ENCODE data around the gene PPTC7. TPM values are rescaled to one million over a fixed set of nuclear protein-coding genes. Genes with fewer than 3 reads are reported as not detected.
A peak's percentile ranks its signal among the peaks of the same experiment; 100 is the strongest.

The PPTC7 gene
- polyA plus RNA-seq, 2 donors = 4.7 to 9.4 TPM

DNA sequence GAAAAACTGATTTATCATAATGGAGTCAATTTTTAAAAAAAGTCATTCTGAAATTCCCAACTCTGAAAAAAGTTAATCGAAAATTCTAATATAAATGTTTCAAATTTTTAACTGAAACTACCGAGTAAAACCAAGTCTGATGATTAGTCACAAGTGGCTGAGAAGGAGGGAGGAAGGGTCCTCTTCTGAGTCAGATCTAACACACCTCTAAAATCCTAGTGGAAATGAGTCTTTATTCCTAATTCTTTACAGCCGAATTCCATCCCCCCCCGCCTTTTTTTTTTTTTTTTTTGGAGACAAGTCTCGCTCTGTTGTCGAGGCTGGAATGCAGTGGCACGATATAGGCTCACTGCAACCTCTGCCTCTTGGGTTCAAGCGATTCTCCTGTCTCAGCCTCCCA lies 43.1 kb downstream of the PPTC7 start:
- WGBS, 2 donors = 85 to 91% methylated on average over 8 of the region's 8 CpGs
- H3K36me3 ChIP-seq (ENCODE audit: control insufficient read depth in 2 of 2, insufficient read depth in 2 of 2, low read length in 1 of 2) = peaks cover 2 to 11% of the 10 kb centered on the region in 2 donors
- H3K4me1 ChIP-seq (ENCODE audit: control insufficient read depth in 2 of 2, insufficient read depth in 2 of 2, low read length in 1 of 2) = peaks cover 3 to 9% of the 10 kb centered on the region in 2 donors

DNA sequence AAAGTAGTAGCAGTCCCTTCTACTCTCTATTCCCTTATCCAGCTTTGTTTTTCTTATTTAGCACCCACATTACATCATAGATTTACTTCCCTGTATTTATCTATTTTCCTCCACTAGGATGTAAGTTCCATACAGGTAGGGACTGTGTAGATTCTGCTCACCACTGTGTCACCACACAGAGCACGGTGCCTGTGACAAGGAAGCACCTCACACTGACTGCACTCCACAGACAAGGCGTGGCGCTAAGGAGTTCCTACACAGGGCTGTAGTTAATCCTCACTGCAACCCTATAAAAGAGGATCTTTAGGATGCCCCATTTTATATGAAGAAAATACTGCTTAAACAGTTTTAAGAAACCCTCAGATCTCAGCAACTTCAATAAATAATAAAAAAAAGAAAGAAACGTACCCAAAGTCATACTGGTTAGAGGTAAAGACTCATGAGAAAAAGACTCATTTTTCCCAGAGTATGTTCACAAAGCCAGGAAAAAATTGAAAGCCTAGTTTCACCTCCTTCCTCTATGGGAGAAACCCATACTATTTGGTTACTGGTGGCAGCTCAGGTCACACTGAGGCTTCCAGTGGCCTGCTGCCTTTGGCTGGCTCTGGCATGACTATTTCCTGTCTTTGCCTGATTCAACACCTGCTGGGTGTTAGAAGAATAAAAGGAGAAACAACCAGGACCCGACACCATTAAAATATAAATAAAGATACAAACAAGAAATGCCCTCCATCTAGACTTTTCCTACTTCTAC lies 44.1 kb downstream of the PPTC7 start:
- Histone ChIP-seq H3K27me3 (ENCODE audit: control insufficient read depth in 1 of 2, insufficient read depth in 2 of 2, low read length in 2 of 2) (no peaks in the 10 kb centered on the region), H3K36me3 (ENCODE audit: control insufficient read depth in 2 of 2, insufficient read depth in 2 of 2, low read length in 1 of 2) (peaks cover 2 to 11% of the 10 kb centered on the region in 2 donors), H3K4me3 (ENCODE audit: low read depth in 1 of 2, low read length in 2 of 2) (no peak overlapping the region), H3K9me3 (ENCODE audit: control insufficient read depth in 2 of 2, insufficient read depth in 1 of 2, low read depth in 1 of 2, low read length in 1 of 2) (no peaks in the 10 kb centered on the region), H3K27ac (ENCODE audit: low read depth in 2 of 2, low read length in 1 of 2) (peak overlapping the region; percentile 76 to 90), H3K4me1 (ENCODE audit: control insufficient read depth in 2 of 2, insufficient read depth in 2 of 2, low read length in 1 of 2) (peaks cover 3 to 9% of the 10 kb centered on the region in 2 donors)
- 77 to 82% methylated on average over 5 of the region's 5 CpGs for WGBS, 2 donors

More for the DNA sequence above, 43.1 kb downstream of the PPTC7 start:
- Histone ChIP-seq H3K27me3 (ENCODE audit: control insufficient read depth in 1 of 2, insufficient read depth in 2 of 2, low read length in 2 of 2) (no peaks in the 10 kb centered on the region), H3K4me3 (ENCODE audit: low read depth in 1 of 2, low read length in 2 of 2) (no peak overlapping the region), H3K27ac (ENCODE audit: low read depth in 2 of 2, low read length in 1 of 2) (no peak overlapping the region), H3K9me3 (ENCODE audit: control insufficient read depth in 2 of 2, insufficient read depth in 1 of 2, low read depth in 1 of 2, low read length in 1 of 2) (no peaks in the 10 kb centered on the region)

DNA sequence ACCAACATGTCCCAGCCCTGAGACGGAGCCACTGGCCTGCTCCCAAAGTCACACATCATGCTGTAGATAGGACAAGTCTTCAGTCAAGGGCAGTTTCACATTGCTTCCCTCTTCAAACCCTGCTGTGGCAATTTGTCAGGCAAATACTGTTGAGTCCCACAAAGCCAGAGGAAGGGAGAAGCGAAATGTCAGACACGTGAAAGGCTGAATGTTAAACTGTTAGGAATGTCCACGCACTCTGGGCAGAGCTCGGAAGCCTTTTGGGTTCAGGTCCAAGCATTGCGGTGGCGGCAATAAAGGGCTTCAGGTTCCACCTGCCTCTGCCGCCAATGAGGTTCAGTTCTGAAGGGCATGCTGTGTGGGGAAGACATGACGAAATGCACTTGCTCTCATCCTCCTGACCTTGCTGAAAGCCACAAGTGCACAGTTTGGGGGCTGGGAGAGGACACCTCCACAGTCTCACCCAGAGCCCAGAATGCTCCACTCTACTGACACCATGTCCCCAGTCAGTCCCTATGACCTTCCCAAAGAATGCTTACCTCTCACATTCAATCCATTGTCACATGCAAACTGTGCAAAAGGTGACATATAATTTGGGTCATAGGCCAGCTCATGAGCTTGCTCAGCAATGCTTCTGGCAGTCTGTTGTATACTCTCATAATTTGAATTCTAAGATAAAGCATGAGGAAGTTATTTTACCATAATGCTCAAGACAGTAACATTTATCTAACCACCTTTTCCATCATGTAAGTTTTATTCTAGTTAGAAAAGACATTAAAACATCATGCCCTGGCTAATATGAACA lies 45.3 kb downstream of the PPTC7 start:
- Histone ChIP-seq H3K4me3 (ENCODE audit: low read depth in 1 of 2, low read length in 2 of 2) (no peak overlapping the region), H3K27ac (ENCODE audit: low read depth in 2 of 2, low read length in 1 of 2) (peak overlapping the region; percentile 88 to 90), H3K4me1 (ENCODE audit: control insufficient read depth in 2 of 2, insufficient read depth in 2 of 2, low read length in 1 of 2) (peaks cover 3 to 7% of the 10 kb centered on the region in 2 donors), H3K36me3 (ENCODE audit: control insufficient read depth in 2 of 2, insufficient read depth in 2 of 2, low read length in 1 of 2) (peaks cover 2 to 11% of the 10 kb centered on the region in 2 donors), H3K9me3 (ENCODE audit: control insufficient read depth in 2 of 2, insufficient read depth in 1 of 2, low read depth in 1 of 2, low read length in 1 of 2) (no peaks in the 10 kb centered on the region), H3K27me3 (ENCODE audit: control insufficient read depth in 1 of 2, insufficient read depth in 2 of 2, low read length in 2 of 2) (no peaks in the 10 kb centered on the region)
- 48 to 63% methylated on average over 9 of the region's 9 CpGs for WGBS, 2 donors

DNA sequence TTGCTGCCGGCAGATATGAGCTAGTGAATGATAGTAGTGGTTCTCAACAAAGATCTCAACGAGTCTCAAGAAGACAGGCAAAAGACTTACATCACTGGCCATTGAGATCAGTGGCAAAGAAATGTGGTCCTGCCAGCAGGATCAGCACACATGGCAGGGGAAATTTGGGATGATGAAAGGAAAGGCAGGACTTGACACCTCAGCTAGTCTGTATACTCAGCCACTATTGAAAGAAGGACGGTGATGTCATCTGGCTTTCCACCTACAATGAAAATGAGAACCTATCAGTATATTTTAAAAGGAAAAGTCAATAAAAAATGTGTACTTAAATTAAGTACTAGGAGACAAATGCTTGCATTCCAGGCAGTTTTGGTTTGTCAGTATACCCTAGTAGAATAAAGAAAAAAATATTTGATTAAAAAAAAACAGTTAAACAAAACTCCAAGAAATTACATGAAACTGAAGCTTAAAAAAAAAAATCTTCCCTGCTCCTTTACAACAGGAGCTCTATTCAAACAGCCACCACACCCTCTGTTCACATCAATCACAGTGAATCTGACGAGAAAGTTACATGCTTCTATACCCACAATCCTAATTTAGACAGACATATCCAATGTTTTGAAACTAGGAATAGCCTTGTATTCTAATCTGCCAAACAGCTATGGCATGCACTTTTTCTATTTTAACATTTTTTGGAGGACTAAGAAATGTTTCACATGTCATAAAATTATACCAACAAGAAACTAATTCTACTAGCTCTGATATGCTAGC lies 46.1 kb downstream of the PPTC7 start:
- no peaks in the 10 kb centered on the region for H3K9me3 ChIP-seq (ENCODE audit: control insufficient read depth in 2 of 2, insufficient read depth in 1 of 2, low read depth in 1 of 2, low read length in 1 of 2)
- no peaks in the 10 kb centered on the region for H3K27me3 ChIP-seq (ENCODE audit: control insufficient read depth in 1 of 2, insufficient read depth in 2 of 2, low read length in 2 of 2)
- 53 to 65% methylated on average over 4 of the region's 4 CpGs for WGBS, 2 donors
- H3K27ac ChIP-seq (ENCODE audit: low read depth in 2 of 2, low read length in 1 of 2) = peak overlapping the region; percentile 88 to 90
- peaks cover 3 to 9% of the 10 kb centered on the region in 2 donors for H3K4me1 ChIP-seq (ENCODE audit: control insufficient read depth in 2 of 2, insufficient read depth in 2 of 2, low read length in 1 of 2)
- no peak overlapping the region for H3K4me3 ChIP-seq (ENCODE audit: low read depth in 1 of 2, low read length in 2 of 2)
- peaks cover 2 to 11% of the 10 kb centered on the region in 2 donors for H3K36me3 ChIP-seq (ENCODE audit: control insufficient read depth in 2 of 2, insufficient read depth in 2 of 2, low read length in 1 of 2)

DNA sequence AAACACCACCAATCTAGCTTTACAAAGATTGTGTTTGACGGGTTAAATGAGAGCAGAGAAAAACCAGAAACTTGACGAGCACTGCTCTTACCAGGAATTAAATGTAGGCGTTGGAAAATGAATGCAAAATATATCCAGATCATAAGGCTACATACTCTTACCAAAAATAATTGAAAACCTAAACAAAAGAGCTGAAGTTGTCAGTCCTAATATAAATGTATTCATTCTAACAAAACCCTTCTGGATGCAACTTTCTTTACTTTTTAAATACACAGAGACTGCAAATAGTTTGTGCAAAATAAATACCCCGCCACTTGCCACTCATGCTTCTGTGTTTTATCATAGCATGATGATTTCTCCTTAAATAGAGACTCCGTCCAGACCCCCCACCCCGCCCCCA lies 48.3 kb downstream of the PPTC7 start:
- WGBS, 2 donors = 78 to 81% methylated on average over 6 of the region's 6 CpGs
- H3K4me1 ChIP-seq (ENCODE audit: control insufficient read depth in 2 of 2, insufficient read depth in 2 of 2, low read length in 1 of 2) = peaks cover 3 to 11% of the 10 kb centered on the region in 2 donors
- no peaks in the 10 kb centered on the region for H3K27me3 ChIP-seq (ENCODE audit: control insufficient read depth in 1 of 2, insufficient read depth in 2 of 2, low read length in 2 of 2)
- H3K4me3 ChIP-seq (ENCODE audit: low read depth in 1 of 2, low read length in 2 of 2) = no peak overlapping the region
- H3K36me3 ChIP-seq (ENCODE audit: control insufficient read depth in 2 of 2, insufficient read depth in 2 of 2, low read length in 1 of 2) = peaks cover 2 to 11% of the 10 kb centered on the region in 2 donors
- no peak overlapping the region for H3K27ac ChIP-seq (ENCODE audit: low read depth in 2 of 2, low read length in 1 of 2)
- no peaks in the 10 kb centered on the region for H3K9me3 ChIP-seq (ENCODE audit: control insufficient read depth in 2 of 2, insufficient read depth in 1 of 2, low read depth in 1 of 2, low read length in 1 of 2)

DNA sequence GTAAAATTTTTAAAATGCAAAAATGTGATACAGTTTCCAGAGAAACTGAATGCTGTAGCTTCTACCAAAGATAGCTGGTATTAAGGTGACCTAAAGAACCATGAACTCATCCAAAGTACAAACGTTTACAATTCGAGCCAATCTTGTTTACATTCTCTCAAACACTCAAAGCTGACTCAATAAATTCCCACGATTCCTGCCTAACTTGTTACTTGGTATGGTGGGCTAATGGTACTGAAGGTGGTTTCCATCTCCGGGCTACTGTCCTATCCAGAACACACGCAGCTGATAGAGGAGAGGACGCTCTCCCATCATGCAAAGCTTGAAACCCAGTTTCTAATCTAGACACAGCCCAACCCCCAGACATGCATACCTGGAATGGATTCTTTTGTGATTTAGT lies 49.5 kb downstream of the PPTC7 start:
- Histone ChIP-seq H3K36me3 (ENCODE audit: control insufficient read depth in 2 of 2, insufficient read depth in 2 of 2, low read length in 1 of 2) (peaks cover 2 to 11% of the 10 kb centered on the region in 2 donors), H3K27me3 (ENCODE audit: control insufficient read depth in 1 of 2, insufficient read depth in 2 of 2, low read length in 2 of 2) (no peaks in the 10 kb centered on the region), H3K9me3 (ENCODE audit: control insufficient read depth in 2 of 2, insufficient read depth in 1 of 2, low read depth in 1 of 2, low read length in 1 of 2) (no peaks in the 10 kb centered on the region), H3K4me1 (ENCODE audit: control insufficient read depth in 2 of 2, insufficient read depth in 2 of 2, low read length in 1 of 2) (peaks cover 2 to 11% of the 10 kb centered on the region in 2 donors), H3K4me3 (ENCODE audit: low read depth in 1 of 2, low read length in 2 of 2) (no peak overlapping the region), H3K27ac (ENCODE audit: low read depth in 2 of 2, low read length in 1 of 2) (no peak overlapping the region)
- 56 to 63% methylated on average over 6 of the region's 6 CpGs for WGBS, 2 donors

DNA sequence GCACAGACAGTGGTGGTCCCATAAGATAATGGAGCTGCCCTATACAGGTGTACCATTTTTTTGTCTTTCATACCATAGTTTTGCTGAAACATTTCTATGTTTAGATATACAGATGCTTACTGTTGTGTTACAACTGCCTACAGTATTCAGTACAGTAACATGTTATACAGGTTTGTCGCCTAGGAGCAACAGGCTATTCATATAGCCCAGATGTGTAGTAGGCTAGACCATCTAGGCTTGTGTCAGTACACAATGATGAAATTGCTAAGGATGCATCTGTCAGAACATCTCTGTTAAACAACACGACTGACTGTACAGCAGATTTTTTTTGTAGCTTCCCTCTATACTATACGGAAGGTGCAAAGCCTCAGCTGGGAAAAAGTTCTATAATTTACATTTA lies 50.5 kb downstream of the PPTC7 start:
- H3K9me3 ChIP-seq (ENCODE audit: control insufficient read depth in 2 of 2, insufficient read depth in 1 of 2, low read depth in 1 of 2, low read length in 1 of 2) = no peaks in the 10 kb centered on the region
- peaks cover 2 to 7% of the 10 kb centered on the region in 2 donors for H3K36me3 ChIP-seq (ENCODE audit: control insufficient read depth in 2 of 2, insufficient read depth in 2 of 2, low read length in 1 of 2)
- no peaks in the 10 kb centered on the region for H3K27me3 ChIP-seq (ENCODE audit: control insufficient read depth in 1 of 2, insufficient read depth in 2 of 2, low read length in 2 of 2)
- H3K4me1 ChIP-seq (ENCODE audit: control insufficient read depth in 2 of 2, insufficient read depth in 2 of 2, low read length in 1 of 2) = peaks cover 2 to 8% of the 10 kb centered on the region in 2 donors
- WGBS, 2 donors = 68 to 72% methylated on average over 3 of the region's 3 CpGs
- H3K27ac ChIP-seq (ENCODE audit: low read depth in 2 of 2, low read length in 1 of 2) = peak overlapping the region; percentile 60 to 69
- no peak overlapping the region for H3K4me3 ChIP-seq (ENCODE audit: low read depth in 1 of 2, low read length in 2 of 2)

DNA sequence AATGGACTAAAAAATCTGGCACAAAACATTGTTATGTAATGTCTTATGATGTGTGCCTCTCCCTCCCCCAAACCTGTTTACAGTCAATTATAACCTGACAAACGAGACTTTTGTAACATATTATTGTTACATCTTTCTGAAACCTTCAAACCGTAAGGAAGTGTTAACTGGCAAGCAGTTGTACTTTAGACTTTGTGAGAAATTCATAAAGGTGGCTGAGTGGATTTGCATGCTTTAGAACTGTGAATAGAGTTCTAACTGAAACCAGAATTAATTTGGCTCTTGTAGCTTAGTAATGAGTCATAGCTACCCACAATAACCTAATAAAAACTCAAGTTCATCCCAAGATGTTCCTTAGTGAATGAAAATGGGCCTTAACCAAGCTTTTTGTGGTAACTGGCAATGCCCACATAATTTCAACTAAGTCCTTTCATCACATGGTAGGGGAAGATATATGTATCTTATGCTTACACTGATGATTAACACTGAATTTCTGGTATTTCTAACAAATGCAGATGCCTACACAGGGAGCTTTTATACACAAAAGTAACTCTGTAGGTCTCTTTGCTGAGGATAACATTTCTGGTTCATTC lies 51.3 kb downstream of the PPTC7 start:
- peaks cover 2 to 5% of the 10 kb centered on the region in 2 donors for H3K4me1 ChIP-seq (ENCODE audit: control insufficient read depth in 2 of 2, insufficient read depth in 2 of 2, low read length in 1 of 2)
- no peaks in the 10 kb centered on the region for H3K9me3 ChIP-seq (ENCODE audit: control insufficient read depth in 2 of 2, insufficient read depth in 1 of 2, low read depth in 1 of 2, low read length in 1 of 2)
- 29 to 33% methylated on average over 2 of the region's 2 CpGs for WGBS, 2 donors
- no peaks in the 10 kb centered on the region for H3K27me3 ChIP-seq (ENCODE audit: control insufficient read depth in 1 of 2, insufficient read depth in 2 of 2, low read length in 2 of 2)
- H3K27ac ChIP-seq (ENCODE audit: low read depth in 2 of 2, low read length in 1 of 2) = peak overlapping the region; percentile 60 to 69
- peaks cover 2 to 6% of the 10 kb centered on the region in 2 donors for H3K36me3 ChIP-seq (ENCODE audit: control insufficient read depth in 2 of 2, insufficient read depth in 2 of 2, low read length in 1 of 2)
- no peak overlapping the region for H3K4me3 ChIP-seq (ENCODE audit: low read depth in 1 of 2, low read length in 2 of 2)

DNA sequence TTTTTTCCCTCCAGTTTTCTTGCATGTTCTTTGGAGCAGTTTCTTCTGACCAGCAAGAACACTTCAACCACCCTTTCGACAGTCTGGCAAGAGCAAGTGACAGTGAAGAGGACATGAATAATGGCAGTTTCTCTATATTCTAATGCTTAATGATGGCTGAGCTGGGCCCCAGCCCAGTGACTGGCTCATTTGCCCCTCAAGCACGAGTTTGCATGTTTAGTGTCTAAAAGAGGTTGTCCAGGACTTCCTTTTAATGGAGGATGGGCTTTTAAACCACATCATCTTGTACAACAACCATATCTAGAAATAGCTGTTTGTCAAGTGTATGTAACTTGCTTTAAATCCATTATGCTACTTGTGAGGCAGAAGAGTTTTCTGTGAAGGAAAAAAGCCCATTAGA lies 52.6 kb downstream of the PPTC7 start:
- no peak overlapping the region for H3K4me3 ChIP-seq (ENCODE audit: low read depth in 1 of 2, low read length in 2 of 2)
- H3K36me3 ChIP-seq (ENCODE audit: control insufficient read depth in 2 of 2, insufficient read depth in 2 of 2, low read length in 1 of 2) = no peaks in the 10 kb centered on the region
- no peak overlapping the region for H3K27ac ChIP-seq (ENCODE audit: low read depth in 2 of 2, low read length in 1 of 2)
- WGBS, 2 donors = 50 to 62% methylated on average over 2 of the region's 2 CpGs
- H3K9me3 ChIP-seq (ENCODE audit: control insufficient read depth in 2 of 2, insufficient read depth in 1 of 2, low read depth in 1 of 2, low read length in 1 of 2) = no peaks in the 10 kb centered on the region
- H3K4me1 ChIP-seq (ENCODE audit: control insufficient read depth in 2 of 2, insufficient read depth in 2 of 2, low read length in 1 of 2) = peaks cover 0 to 5% of the 10 kb centered on the region in 2 donors
- H3K27me3 ChIP-seq (ENCODE audit: control insufficient read depth in 1 of 2, insufficient read depth in 2 of 2, low read length in 2 of 2) = no peaks in the 10 kb centered on the region

Data from esophagus (tissue), 2 donors.